ENCODE results near the gene SIGLEC5. TPM values are rescaled to one million over a fixed set of nuclear protein-coding genes. Genes with fewer than 3 reads are reported as not detected.

The SIGLEC5 gene
- total RNA-seq, 1 donor from 2014 or later: not detected

DNA sequence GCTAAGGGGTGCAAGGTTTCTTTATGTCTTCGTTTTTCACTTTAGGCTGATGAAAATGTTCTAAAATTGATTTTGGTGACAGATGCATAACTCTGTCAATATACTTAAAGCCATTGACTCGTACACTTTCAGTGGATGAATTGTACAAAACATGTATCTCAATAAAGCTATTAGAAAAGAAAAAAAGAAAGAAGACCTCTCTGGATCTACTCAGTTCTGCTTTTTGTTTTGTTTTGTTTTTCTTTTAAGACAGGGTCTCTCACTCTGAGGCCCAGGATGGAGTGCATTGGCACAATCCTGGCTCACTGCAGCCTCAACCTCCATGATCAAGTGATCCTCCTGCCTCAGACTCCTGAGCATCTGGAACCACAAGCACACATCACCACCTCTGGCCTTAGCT lies 3.5 kb downstream of the SIGLEC5 start:
- H3K27ac Mint-ChIP-seq: no peak overlapping the region
- peaks cover 53% of the 10 kb centered on the region for H3K9me3 Mint-ChIP-seq
- no peaks in the 10 kb centered on the region for H3K27me3 Mint-ChIP-seq (ENCODE audit: low read depth)
- DNase-seq (ENCODE audit: low spot score in 2 of 2, unreplicated experiment in 2 of 2): no peak
- no peaks in the 10 kb centered on the region for H3K4me1 Mint-ChIP-seq
- peaks cover 1% of the 10 kb centered on the region for H3K36me3 Mint-ChIP-seq
- no peak overlapping the region for H3K4me3 Mint-ChIP-seq
- TF ChIP-seq, protein P1, sequence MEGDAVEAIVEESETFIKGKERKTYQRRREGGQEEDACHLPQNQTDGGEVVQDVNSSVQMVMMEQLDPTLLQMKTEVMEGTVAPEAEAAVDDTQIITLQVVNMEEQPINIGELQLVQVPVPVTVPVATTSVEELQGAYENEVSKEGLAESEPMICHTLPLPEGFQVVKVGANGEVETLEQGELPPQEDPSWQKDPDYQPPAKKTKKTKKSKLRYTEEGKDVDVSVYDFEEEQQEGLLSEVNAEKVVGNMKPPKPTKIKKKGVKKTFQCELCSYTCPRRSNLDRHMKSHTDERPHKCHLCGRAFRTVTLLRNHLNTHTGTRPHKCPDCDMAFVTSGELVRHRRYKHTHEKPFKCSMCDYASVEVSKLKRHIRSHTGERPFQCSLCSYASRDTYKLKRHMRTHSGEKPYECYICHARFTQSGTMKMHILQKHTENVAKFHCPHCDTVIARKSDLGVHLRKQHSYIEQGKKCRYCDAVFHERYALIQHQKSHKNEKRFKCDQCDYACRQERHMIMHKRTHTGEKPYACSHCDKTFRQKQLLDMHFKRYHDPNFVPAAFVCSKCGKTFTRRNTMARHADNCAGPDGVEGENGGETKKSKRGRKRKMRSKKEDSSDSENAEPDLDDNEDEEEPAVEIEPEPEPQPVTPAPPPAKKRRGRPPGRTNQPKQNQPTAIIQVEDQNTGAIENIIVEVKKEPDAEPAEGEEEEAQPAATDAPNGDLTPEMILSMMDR (IDR thresholded peaks at IDR 0.05; ENCODE audit: unreplicated experiment): no peak

DNA sequence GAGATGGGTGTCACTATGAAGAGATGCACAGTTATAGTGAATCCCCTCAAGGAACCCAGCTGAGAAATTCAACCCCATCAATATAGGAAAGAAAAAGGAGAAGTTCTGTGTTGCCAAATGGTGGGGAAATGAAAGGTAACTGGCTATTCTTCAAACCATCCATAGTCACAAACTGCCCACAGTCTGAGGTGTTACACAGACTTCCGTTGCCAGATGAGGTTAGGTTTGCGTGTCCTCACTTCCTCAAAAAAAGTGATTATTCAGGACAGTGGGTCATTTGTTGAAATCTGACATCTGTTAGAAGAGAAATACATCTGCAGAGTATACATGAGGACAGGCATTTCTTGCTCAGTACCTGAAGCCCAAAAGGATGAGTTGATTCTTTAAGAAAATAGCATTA lies 9.0 kb downstream of the SIGLEC5 start:
- peaks cover 2% of the 10 kb centered on the region for H3K36me3 Mint-ChIP-seq
- H3K27me3 Mint-ChIP-seq (ENCODE audit: low read depth): no peaks in the 10 kb centered on the region
- peaks cover 63% of the 10 kb centered on the region for H3K9me3 Mint-ChIP-seq
- DNase-seq (ENCODE audit: low spot score in 2 of 2, unreplicated experiment in 2 of 2): no peak
- TF ChIP-seq, protein P1 (IDR thresholded peaks at IDR 0.05; ENCODE audit: unreplicated experiment): no peak
- no peaks in the 10 kb centered on the region for H3K4me1 Mint-ChIP-seq
- no peak overlapping the region for H3K4me3 Mint-ChIP-seq
- no peak overlapping the region for H3K27ac Mint-ChIP-seq

DNA sequence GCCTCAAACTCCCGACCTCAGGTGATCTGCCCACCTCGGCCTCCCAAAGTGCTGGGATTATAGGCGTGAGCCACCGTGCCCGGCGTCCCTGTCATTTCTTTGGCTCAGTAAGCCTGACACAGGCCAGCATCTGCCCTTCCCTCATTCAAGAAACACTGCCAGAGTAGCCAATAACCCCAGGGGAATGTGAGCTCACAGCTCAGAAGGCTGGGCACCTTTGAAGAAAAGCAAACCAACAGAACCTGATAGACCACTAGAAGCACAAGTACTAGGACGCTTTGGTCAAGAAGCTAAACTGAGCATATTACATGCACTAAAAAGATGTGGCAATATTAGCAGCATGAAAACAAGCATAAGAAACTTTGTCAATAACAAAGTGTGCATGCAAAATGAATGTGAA lies 14.2 kb downstream of the SIGLEC5 start:
- Mint-ChIP-seq H3K4me1 (no peaks in the 10 kb centered on the region), H3K27ac (no peak overlapping the region), H3K9me3 (peaks cover 76% of the 10 kb centered on the region), H3K4me3 (no peak overlapping the region), H3K36me3 (peaks cover 5% of the 10 kb centered on the region), H3K27me3 (ENCODE audit: low read depth) (no peaks in the 10 kb centered on the region)
- DNase-seq (ENCODE audit: low spot score in 2 of 2, unreplicated experiment in 2 of 2): no peak
- TF ChIP-seq, protein P1 (IDR thresholded peaks at IDR 0.05; ENCODE audit: unreplicated experiment): no peak

DNA sequence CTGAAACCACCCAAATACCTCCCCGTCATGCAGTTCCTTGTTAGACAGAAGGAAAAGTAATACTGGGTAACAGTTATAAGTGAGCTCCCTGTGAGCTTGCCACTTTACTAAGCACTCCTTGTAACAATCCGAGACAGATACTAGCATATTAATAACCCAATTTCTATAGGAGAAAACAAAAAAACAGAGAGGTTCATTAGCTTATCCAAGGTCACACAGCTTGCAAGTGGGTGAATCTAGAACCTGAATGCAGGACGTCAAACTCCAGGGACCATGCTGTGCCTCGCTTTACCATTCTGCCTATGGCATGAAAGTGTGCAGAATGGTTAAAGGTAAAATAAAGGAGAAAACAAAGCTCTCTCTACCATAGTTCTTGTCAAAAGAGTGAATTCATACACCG lies 15.4 kb downstream of the SIGLEC5 start:
- H3K4me1 Mint-ChIP-seq: no peaks in the 10 kb centered on the region
- no peak overlapping the region for H3K27ac Mint-ChIP-seq

DNA sequence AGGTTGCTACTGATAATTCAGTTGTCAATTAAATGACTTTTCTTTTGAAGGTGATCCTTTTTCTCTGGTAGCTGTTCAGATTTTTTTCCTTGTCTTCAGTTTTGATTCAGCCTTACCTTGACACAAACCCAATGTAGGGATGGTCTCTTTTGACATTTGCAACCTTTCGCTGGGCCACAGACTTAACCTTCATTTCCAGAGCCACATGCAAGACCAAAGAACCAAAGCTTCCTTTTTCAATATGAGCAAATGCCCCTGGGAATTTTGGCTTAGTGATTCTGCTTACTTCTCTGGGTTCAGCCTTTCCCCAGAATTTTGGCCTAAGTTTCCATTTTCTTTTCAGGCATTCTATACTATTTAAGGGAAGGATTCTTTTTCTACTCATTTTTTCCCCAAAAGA lies 19.6 kb downstream of the SIGLEC5 start:
- DNase-seq (ENCODE audit: low spot score in 2 of 2, unreplicated experiment in 2 of 2): no peak
- H3K9me3 Mint-ChIP-seq: peaks cover 58% of the 10 kb centered on the region
- H3K27ac Mint-ChIP-seq: no peak overlapping the region
- no peak overlapping the region for H3K4me3 Mint-ChIP-seq
- H3K27me3 Mint-ChIP-seq (ENCODE audit: low read depth): no peaks in the 10 kb centered on the region
- peaks cover 2% of the 10 kb centered on the region for H3K36me3 Mint-ChIP-seq
- no peaks in the 10 kb centered on the region for H3K4me1 Mint-ChIP-seq
- TF ChIP-seq, protein P1 (IDR thresholded peaks at IDR 0.05; ENCODE audit: unreplicated experiment): no peak

More for the DNA sequence above, 15.4 kb downstream of the SIGLEC5 start:
- H3K36me3 Mint-ChIP-seq: peaks cover 5% of the 10 kb centered on the region
- H3K27me3 Mint-ChIP-seq (ENCODE audit: low read depth): no peaks in the 10 kb centered on the region
- H3K4me3 Mint-ChIP-seq: no peak overlapping the region
- H3K9me3 Mint-ChIP-seq: peaks cover 72% of the 10 kb centered on the region
- DNase-seq (ENCODE audit: low spot score in 2 of 2, unreplicated experiment in 2 of 2): no peak
- TF ChIP-seq, protein P1 (IDR thresholded peaks at IDR 0.05; ENCODE audit: unreplicated experiment): no peak
